ENCODE results near the gene C20orf96. TPM values are rescaled to one million over a fixed set of nuclear protein-coding genes. Genes with fewer than 3 reads are reported as not detected.

Gene C20orf96
- total and polyA plus RNA-seq, 4 donors = 4.6 to 11.1 (median 5.4) TPM

Other genes with a start within 250 kb of the C20orf96 start
- not detected for gene DEFB125, start 203.1 kb downstream of the C20orf96 start, total RNA-seq
- not detected for gene DEFB125, start 203.1 kb downstream of the C20orf96 start, polyA plus RNA-seq
- gene DEFB126, start 148.2 kb downstream of the C20orf96 start, total RNA-seq = not detected
- not detected for gene DEFB126, start 148.2 kb downstream of the C20orf96 start, polyA plus RNA-seq
- gene DEFB127, start 133.3 kb downstream of the C20orf96 start, total RNA-seq = not detected
- not detected for gene DEFB127, start 133.3 kb downstream of the C20orf96 start, polyA plus RNA-seq
- gene DEFB128, start 101.0 kb downstream of the C20orf96 start, total RNA-seq = not detected
- gene DEFB128, start 101.0 kb downstream of the C20orf96 start, polyA plus RNA-seq = not detected
- gene DEFB129, start 63.5 kb downstream of the C20orf96 start, total RNA-seq = not detected
- not detected for gene DEFB129, start 63.5 kb downstream of the C20orf96 start, polyA plus RNA-seq
- not detected for gene DEFB132, start 33.0 kb downstream of the C20orf96 start, total RNA-seq
- gene DEFB132, start 33.0 kb downstream of the C20orf96 start, polyA plus RNA-seq = not detected
- 10 to 100 TPM; 12.9 to 13.7 TPM for gene ZCCHC3, start 6.8 kb upstream of the C20orf96 start, total RNA-seq
- gene ZCCHC3, start 6.8 kb upstream of the C20orf96 start, polyA plus RNA-seq = 1 to 10 TPM; 7.7 to 9.3 TPM
- 10 to 100 TPM in 1 of 2 donors, 1 to 10 TPM in 1; 6.1 to 12.5 TPM for gene SOX12, start 34.8 kb upstream of the C20orf96 start, total RNA-seq
- 1 to 10 TPM; 1.5 to 4.2 TPM for gene SOX12, start 34.8 kb upstream of the C20orf96 start, polyA plus RNA-seq
- 10 to 100 TPM; 31.0 to 38.0 TPM for gene NRSN2, start 56.4 kb upstream of the C20orf96 start, total RNA-seq
- 10 to 100 TPM; 12.0 to 40.6 TPM for gene NRSN2, start 56.4 kb upstream of the C20orf96 start, polyA plus RNA-seq
- gene TRIB3, start 90.0 kb upstream of the C20orf96 start, total RNA-seq = 1 to 10 TPM; 2.9 to 3.7 TPM
- 1 to 10 TPM; 2.0 to 3.1 TPM for gene TRIB3, start 90.0 kb upstream of the C20orf96 start, polyA plus RNA-seq
- 10 to 100 TPM; 52.8 to 70.0 TPM for gene RBCK1, start 117.5 kb upstream of the C20orf96 start, total RNA-seq
- 100 to 1,000 TPM in 1 of 2 donors, 10 to 100 TPM in 1; 64.1 to 118 TPM for gene RBCK1, start 117.5 kb upstream of the C20orf96 start, polyA plus RNA-seq
- 10 to 100 TPM; 27.2 to 39.1 TPM for gene TBC1D20, start 171.8 kb upstream of the C20orf96 start, total RNA-seq
- gene TBC1D20, start 171.8 kb upstream of the C20orf96 start, polyA plus RNA-seq = 10 to 100 TPM in 1 of 2 donors, 1 to 10 TPM in 1; 9.5 to 27.2 TPM

Data from aorta (tissue), 4 donors.